Thoracic aorta (tissue), 2 donors: Measurements from ENCODE around the gene KREMEN2. TPM values are rescaled to one million over a fixed set of nuclear protein-coding genes. Genes with fewer than 3 reads are reported as not detected.
A peak's percentile ranks its signal among the peaks of the same experiment; 100 is the strongest.

Experiments
- ATAC-seq: fragments of 150-250 bp; one replicate; pipeline ENCODE4 v1.8.0; 2017; ENCODE audit warnings: low read depth; ENCODE audit not compliant: insufficient number of reproducible peaks, low FRiP score
- DNase-seq: peaks from one replicate; pipeline ENCODE4 v3.0.0-alpha.2; 2020; ENCODE audit warnings: low spot score
- H3K27ac ChIP-seq, 2 donors: fragments of 200-600 bp; sonication (generic); 1 replicate in 1 of 2; 2 replicates in 1 of 2; pipeline ENCODE4 v1.5.1; 2016; ENCODE audit warnings: mild to moderate bottlenecking in 2 of 2, moderate library complexity in 2 of 2
- H3K27me3 ChIP-seq: fragments of 200-600 bp; sonication (generic); replicated peaks from 2 replicates; pipeline ENCODE4 v1.6.0; 2016; ENCODE audit warnings: mild to moderate bottlenecking; ENCODE audit not compliant: insufficient read depth
- H3K36me3 ChIP-seq: fragments of 200-600 bp; sonication (generic); one replicate; pipeline ENCODE4 v1.5.1; 2016
- H3K4me1 ChIP-seq, 2 donors: fragments of 200-600 bp; sonication (generic); 1 replicate in 1 of 2; 2 replicates in 1 of 2; pipeline versions ENCODE4 v1.5.1 to v1.6.0; 2016; ENCODE audit warnings: low read depth in 2 of 2, mild to moderate bottlenecking in 1 of 2; ENCODE audit not compliant: control insufficient read depth in 1 of 2
- H3K4me3 ChIP-seq: fragments of 200-600 bp; sonication (generic); 2 replicates; pipeline ENCODE4 v1.5.1; 2016; ENCODE audit warnings: mild to moderate bottlenecking
- H3K9me3 ChIP-seq: fragments of 200-600 bp; sonication (generic); 2 replicates; pipeline ENCODE4 v1.5.1; 2016
- CTCF ChIP-seq: fragments of 200-600 bp; sonication (generic); IDR thresholded peaks from one replicate; pipeline ENCODE4 v1.5.1; 2019; ENCODE audit warnings: antibody characterized with exemption
- total RNA-seq, 2 donors: library from RNA; depleted of rRNA; stranded (reverse); fragments of >200 nt; gene quantifications; one replicate each; pipeline versions ENCODE4 v1.1.0 to v1.2.3, GENCODE V29; 2016

The KREMEN2 gene
- not detected for total RNA-seq

GRCh38 chr16:2963723-2964474 is at the start of gene KREMEN2:
TSS of gene KREMEN2 (plus strand) at chr16:2964275. CDS start at chr16:2964521, 246 bp downstream.
- H3K27ac ChIP-seq: peak within 1 kb of the TSS in 1 of 2 donors; percentile 17
- peak within 1 kb of the TSS; percentile 58 for H3K4me3 ChIP-seq
- H3K4me1 ChIP-seq: peaks cover 27 to 40% of the 10 kb centered on the region in 2 donors
- no peak for ATAC-seq
- peaks cover 36% of the 10 kb centered on the region for H3K27me3 ChIP-seq
- no peak for TF ChIP-seq CTCF
- no peaks in the 10 kb centered on the region for H3K9me3 ChIP-seq
- DNase-seq: no peak
- no peaks in the 10 kb centered on the region for H3K36me3 ChIP-seq

- no peak for ATAC-seq
Measured at GRCh38 chr16:2915196-2915929, 48.7 kb upstream of the KREMEN2 start.

GRCh38 chr16:2919511-2920255 is 44.4 kb upstream of the KREMEN2 start:
- H3K27me3 ChIP-seq: no peaks in the 10 kb centered on the region
- H3K9me3 ChIP-seq: no peaks in the 10 kb centered on the region
- peak; percentile 92 for TF ChIP-seq CTCF
- DNase-seq: no peak
- peak; percentile 85 for ATAC-seq
- H3K27ac ChIP-seq: peak overlapping the region; percentile 66 to 82
- H3K36me3 ChIP-seq: peaks cover 17% of the 10 kb centered on the region
- peak overlapping the region; percentile 14 for H3K4me3 ChIP-seq
- H3K4me1 ChIP-seq: peaks cover 0 to 6% of the 10 kb centered on the region in 2 donors

More at GRCh38 chr16:2915196-2915929, 48.7 kb upstream of the KREMEN2 start:
- no peak overlapping the region for H3K27ac ChIP-seq
- DNase-seq: no peak
- TF ChIP-seq CTCF: no peak
- H3K9me3 ChIP-seq: no peaks in the 10 kb centered on the region
- no peaks in the 10 kb centered on the region for H3K27me3 ChIP-seq
- peaks cover 9 to 19% of the 10 kb centered on the region in 2 donors for H3K4me1 ChIP-seq
- H3K4me3 ChIP-seq: no peak overlapping the region
- H3K36me3 ChIP-seq: peaks cover 16% of the 10 kb centered on the region

GRCh38 chr16:2923481-2923880 is 40.6 kb upstream of the KREMEN2 start:
- H3K27me3 ChIP-seq: no peaks in the 10 kb centered on the region
- peaks cover 0 to 10% of the 10 kb centered on the region in 2 donors for H3K4me1 ChIP-seq
- no peaks in the 10 kb centered on the region for H3K9me3 ChIP-seq
- no peak overlapping the region for H3K4me3 ChIP-seq
- peaks cover 8% of the 10 kb centered on the region for H3K36me3 ChIP-seq
- H3K27ac ChIP-seq: no peak overlapping the region
- DNase-seq: no peak
- ATAC-seq: no peak
- TF ChIP-seq CTCF: no peak
